ENCODE results near the gene ABCB9.

Gene ABCB9

GRCh38 chr12:122981587-122982476, 15.6 kb upstream of the ABCB9 start:
- DNase-seq (ENCODE audit: low read depth, low spot score): no peak

GRCh38 chr12:122981036-122981471, 14.8 kb upstream of the ABCB9 start:
- no peak for DNase-seq (ENCODE audit: low read depth, low spot score)

DNA sequence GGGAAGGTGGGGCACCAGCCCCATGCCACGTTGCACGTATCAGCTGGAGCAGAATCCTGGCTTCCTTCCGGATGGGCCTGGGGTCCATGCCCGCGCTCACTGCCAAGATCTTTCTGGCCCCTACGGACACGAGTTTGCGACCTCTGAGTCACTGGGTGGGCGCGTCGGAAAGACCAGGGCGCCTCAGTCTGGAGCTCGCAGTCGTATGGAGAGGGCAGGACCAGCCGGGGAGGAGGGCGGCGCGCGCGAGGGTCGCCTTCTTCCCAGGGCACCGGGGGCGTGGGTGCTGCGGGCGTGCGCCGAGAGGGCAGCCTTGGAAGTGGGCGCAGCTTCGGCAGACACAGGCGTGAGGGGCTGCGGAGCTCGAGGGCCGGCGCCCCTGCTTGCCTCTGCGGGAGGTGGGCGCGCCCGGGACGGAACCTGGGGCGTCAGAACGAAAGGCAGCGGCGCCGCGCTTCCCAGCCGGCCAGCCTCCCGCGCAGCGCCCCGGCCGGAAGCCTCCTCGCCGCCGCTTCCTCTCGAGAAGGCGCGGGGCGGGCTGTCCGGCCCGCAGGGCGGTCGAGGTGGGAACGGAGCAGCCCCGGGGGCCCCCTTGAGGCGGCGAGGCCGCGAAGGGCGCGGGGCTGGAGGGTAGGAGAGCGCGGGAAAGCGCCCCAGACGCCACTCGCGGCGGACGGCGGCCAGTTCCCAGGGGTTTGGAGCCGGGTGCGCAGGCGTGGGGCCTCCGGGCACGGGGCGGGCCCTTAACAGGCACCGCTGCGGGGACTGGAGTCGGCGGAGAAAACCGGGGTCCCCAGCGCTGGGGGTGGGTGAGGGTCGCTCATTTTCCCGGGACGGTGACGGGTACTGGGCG, 14.1 kb upstream of the ABCB9 start, which contains the start of gene ARL6IP4:
Gene ARL6IP4 (plus strand): TSS at position 499 of the 853 bp plus-strand sequence. CDS start 459 bp downstream, outside the sequence.
- DNase-seq (ENCODE audit: low read depth, low spot score): no peak

DNA sequence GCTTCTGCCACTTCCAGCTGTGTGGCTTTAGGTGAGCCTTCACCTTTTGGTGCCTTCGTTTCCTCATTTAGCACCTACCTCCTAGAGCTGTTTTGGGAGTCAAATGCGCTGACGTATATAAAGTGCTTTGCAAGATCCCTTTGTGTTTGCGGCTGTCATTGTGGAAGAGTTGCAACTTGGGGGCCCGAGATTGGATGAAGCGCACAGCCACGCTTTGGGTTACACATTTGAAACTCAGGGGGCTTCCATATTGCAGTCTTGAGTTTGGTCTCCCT, 13.6 kb upstream of the ABCB9 start:
- DNase-seq (ENCODE audit: low read depth, low spot score): no peak

DNA sequence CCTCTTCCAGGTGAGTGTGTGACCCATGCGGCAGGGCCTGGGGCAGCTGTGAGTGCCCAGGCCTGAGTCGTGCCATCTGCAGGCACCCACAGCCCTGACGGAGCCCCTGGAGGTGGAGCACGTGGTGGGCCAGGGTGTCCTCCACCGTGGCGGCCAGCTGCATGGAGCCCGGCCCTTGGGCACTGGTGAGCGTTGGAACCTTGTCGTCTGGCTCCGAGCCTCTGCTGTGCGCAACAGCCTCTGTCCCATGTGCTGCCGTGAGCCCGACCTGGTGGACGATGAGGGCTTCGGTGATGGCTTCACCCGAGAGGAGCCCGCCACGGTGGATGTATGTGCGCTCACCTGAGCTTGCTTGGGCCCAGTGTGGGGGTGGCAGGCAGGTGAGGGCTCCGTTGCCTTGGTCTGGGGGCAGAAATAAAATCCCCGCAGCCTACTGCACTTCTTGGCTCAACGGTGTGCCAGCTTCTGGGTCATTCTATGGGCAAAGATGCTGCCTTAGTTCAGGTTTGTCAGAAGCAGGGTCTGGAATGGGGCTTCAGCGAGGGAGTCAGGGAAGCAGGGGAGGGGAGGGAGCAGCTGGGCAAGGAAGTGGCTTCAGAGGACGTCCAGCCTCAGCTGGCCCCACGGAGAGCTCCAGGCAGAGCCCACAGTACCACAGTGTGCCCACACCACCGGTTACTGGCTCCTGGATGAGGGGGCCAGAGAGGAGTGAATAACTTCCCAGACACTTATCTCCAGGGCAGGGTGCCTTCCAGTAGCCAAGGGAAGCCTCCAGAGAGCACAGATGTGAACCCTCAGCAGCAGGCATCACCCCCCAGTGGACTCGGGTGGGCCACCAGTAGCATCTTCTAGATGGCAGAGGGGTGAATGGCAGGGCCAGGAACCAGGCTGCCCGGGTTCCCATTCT, 13.0 kb upstream of the ABCB9 start:
- no peak for DNase-seq (ENCODE audit: low read depth, low spot score)

DNA sequence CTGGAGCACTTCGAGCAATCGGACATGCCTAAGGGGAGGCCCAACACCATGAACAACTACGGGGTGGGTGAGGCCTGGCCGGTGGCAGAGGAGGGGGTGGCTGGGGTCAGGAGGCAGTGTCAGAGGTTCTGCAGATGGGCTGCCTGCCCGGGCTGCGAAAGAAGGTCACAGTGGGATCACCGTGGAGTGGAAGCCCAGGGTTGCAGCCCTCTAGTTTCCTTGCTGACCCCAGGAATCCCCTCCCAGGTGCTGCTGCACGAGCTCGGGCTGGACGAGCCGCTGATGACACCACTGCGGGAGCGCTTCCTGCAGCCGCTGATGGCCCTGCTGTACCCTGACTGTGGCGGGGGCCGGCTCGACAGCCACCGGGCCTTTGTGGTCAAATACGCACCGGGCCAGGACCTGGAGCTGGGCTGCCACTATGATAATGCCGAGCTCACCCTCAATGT, 12.3 kb upstream of the ABCB9 start:
- no peak for DNase-seq (ENCODE audit: low read depth, low spot score)

DNA sequence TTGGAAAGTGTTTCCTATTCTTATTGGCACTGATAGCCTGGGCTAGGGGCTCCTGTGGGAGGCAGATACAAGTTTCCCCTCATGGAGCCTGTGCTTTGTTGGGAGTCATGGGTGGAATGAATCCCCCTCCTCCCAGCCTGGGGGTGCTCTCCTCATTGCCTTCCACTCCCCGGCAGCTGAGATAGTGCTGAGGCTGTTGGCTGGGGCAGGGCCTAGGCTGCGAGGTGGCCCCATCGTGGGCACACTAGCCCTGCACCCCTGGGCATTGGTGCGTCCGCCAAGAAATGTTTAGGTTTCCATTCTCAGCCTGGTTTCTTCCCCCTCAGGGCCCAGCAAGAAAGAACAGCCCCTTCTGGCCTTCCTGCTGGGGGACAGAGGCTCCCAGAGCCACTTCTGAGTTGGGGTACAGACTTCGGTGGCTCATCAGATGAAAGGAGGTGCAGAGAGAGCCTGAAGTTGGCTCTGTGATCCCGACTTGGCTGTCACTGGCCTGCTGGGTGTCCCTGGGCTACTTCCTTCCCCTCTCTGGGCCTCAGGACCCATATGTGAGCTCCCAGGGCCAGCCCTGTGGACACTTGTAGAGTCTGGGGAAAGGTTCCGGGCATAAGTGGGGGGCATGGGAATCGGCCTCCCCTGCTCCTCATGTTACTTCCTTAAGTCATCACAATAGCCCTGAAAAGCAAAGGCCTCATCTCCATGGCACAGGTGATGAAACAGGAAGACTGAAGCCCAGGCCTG, 11.6 kb upstream of the ABCB9 start:
- no peak for DNase-seq (ENCODE audit: low read depth, low spot score)

DNA sequence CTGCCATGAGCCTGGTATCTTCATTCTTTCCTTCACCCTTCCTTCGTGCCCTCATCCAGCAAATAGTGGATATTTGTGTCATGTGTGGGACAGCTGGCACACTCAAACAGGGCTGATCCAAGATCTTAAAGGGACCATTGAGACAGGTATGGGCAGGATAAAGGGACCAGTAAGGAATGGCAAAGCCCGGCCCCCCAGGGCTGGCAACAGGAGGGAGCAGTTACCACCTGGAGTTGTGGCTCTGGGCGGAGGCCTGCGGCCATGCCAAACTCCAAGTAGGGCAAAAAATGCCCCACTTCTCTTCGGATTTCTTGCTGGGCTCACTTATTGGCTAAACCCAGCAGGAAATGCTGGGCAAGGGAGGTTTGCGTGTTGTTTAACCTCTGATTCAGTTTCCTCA, 10.9 kb upstream of the ABCB9 start:
- no peak for DNase-seq (ENCODE audit: low read depth, low spot score)

DNA sequence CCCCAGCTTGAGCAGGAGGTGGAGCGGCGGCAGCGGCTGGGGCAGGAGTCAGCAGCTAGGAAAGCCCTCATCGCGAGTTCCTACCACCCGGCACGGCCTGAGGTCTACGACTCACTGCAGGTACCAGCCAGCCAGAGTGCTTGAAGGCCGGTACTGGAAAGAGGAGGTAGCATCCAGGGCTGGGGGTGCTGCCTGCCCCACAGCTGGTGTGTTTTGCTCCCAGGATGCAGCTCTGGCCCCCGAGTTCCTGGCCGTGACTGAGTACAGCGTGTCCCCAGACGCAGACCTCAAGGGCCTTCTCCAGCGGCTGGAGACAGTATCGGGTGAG, 10.3 kb upstream of the ABCB9 start:
- DNase-seq (ENCODE audit: low read depth, low spot score): no peak

DNA sequence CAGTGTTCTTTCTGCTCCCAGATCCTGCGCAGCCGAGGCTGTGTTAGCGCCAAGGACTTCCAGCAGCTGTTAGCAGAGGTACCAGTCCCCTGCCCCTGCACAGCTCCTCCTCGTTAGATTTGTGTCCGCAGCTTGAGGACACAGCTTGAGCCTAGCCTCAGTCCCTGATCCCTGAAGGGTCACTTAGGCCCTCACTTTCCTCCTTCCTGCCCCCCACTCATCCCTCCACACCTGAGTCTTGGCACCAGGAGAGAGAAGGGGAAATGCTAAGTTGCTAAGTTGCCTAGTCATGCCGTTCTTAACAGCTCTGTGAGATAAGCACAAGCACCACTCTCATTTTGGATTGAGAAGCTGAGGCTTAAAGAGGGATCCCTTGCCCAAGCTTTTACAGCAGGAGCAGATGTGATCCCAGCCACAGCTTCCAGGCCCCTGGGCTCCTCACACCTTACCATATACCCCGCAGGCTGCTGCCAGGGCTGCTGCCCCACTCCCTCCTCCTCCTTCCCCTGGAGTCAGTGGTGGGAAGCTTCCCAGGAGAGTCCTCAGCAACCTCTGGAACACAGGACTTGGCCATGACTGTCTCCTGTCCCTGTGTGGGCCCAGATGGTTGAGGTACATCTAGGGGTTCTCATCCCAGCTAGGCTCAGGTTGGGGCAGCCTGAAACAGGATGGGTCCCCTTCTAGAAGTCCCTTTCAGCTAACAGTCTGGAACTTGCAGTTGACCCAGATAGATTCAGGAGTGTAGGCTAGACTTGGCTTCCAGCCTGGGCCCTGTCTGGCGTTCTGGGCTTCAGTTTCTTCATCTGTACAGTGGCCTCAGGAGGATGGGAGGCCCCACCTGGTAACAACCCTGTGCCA, 9.8 kb upstream of the ABCB9 start:
- DNase-seq (ENCODE audit: low read depth, low spot score): no peak

GRCh38 chr12:122974892-122975789, 8.9 kb upstream of the ABCB9 start, which contains the start of gene OGFOD2:
Gene OGFOD2, plus strand, starts transcription at chr12:122975244. Its CDS starts 8 bp downstream, at chr12:122975252.
- peak; percentile 74 for DNase-seq (ENCODE audit: low read depth, low spot score)

DNA sequence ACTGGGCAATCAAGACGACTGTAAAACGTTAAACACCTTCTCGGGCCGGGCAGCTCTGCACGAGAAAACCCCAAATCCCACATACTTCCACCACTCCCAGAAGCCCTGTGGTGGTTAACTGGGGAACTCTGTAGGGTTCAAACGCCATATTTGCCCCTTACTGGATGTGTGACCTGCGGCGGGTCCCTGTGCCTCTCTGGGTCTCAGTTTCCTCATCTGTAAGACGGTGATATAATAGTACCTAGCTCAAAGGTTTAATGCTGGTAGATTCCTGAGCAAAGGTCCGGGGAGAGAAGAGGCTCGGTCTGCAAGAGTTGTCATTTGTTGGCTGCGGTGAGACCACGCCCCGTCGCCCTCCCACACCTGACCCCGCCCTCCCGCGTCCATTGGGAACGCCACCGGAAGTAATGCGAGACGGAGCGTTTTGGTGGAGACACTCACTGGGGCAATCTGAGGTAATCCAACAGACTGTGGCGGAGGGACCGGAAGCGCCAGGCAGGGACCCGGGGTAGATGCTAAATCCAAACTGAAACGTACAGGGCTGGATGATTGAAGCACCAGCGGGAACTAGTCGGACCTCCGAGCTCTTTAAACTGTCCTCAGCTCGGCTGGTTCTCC, 8.1 kb upstream of the ABCB9 start:
- peak; percentile 97 for DNase-seq (ENCODE audit: low read depth, low spot score)

DNA sequence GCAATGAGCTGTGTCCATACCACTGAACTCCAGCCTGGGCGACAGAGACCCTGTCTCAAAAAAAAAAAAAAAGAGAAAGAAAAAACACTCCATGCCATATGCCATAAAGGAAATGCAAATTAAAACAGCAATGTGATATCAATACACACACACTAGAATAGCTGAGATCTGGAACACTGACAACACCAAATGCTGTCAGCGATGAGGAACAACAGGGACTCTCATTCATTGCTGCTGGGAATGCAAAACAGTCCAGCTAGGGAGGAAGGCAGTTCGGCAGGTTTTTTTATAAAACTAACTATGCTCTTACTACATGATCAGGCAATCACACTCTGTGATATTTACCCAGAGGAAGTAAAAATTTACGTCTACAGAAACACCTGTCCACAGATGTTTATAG, 3.4 kb upstream of the ABCB9 start:
- no peak for DNase-seq (ENCODE audit: low read depth, low spot score)

- DNase-seq (ENCODE audit: low read depth, low spot score): no peak
Observed at GRCh38 chr12:122968104-122968503, 1.8 kb upstream of the ABCB9 start.

DNA sequence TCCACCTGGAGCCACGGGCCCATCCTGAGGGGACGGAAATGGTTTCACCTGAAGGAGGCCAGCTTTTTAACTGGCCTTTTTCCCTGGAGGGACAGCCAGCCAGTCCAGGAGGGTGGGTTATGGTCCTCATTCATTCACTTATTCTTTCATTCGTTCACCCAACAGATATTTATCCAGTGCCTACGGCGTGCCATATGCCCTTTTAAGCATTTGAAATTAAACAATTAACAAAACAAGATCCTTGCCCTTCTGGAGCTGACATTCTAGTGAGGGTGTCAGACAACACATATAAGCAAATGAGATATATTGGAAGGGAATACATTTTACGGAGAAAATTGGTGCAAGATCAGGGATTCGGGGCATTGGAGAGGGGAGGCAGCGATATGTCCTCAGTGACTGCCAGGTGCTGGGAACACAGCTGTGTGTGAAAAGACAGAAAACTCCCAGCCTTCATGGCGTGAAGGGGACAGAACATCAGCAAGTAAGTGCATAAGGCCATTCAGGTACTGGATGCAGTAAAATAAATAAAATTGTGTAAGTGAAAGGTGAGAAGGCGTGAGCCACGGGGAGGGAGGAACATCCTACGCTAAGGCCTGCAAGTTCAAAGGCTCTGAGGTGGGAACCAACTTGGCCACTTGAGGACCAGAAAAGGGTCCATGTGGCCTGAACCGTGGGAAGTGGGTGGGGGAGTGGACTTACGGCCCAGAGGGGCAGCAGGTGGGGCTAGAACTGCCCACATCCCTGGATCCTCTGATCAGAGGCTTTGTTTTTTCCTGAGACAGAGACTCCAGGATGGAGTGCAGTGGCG, 684 bp upstream of the ABCB9 start:
- no peak for DNase-seq (ENCODE audit: low read depth, low spot score)

- no peak for DNase-seq (ENCODE audit: low read depth, low spot score)
Observed at GRCh38 chr12:122965321-122965751, 927 bp downstream of the ABCB9 start.

DNA sequence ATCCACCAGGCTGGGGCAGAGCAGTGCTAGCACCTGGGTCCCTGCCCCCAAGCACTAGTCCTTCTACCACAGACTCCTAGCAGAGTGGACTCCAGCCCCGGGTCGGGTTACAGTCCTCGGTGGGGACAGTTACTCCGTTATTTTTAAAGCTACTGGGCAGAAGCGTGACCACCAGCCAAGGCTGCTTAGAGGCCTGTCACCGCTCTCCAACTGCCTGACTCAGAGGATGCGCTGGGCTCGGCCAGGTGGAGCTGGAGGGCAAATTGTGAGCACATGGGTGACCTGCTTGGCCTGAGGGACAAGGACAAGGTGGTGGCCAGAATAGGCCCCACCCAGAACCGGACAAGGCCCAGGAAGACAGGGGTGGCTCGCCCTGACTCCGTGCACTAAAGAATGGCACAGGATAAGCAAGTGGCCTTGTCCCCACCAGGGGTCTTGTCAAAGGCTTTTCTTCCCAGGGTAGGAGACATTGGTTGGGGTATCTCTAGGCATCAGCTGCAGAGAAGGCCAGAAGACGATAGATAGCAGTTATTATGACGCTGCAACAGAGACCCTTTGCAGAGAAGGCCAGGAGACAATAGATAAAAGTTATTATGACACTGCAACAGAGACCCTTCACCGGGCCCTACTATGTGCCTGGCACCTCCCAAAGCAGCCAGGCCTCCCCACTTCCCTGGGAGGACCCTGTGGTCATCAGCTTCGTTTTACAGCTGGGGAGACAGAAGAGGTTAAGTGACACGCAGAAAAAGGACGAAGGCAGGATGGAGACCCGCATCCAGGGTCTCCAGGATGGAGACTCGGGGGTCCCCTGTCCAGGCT, 1.6 kb downstream of the ABCB9 start:
- no peak for DNase-seq (ENCODE audit: low read depth, low spot score)
